UCSD-AML1 (cell line): Measurements from ENCODE around the gene RPL26.
"Not testable (repeated sequence)": the region's sequence is repeated elsewhere in the genome, so short reads cannot be mapped to it uniquely, and the experiment has no call there.

ENCODE experiments used
- DNase-seq: peaks from one replicate; lab custom pipeline; 2025; ENCODE audit not compliant: unreplicated experiment; lab: John Stamatoyannopoulos, UW

Gene RPL26

GRCh38 chr17:8397636-8398035 is 14.6 kb upstream of the RPL26 start, which contains the start of gene RNF222:
TSS of gene RNF222 (minus strand) at chr17:8397827. CDS start at chr17:8393461, 4,366 bp downstream.
- no peak for DNase-seq

- DNase-seq, result not testable (repeated sequence)
Measured at GRCh38 chr17:8394497-8394896, 11.5 kb upstream of the RPL26 start.

- no peak for DNase-seq
Measured at GRCh38 chr17:8393470-8394231, 10.7 kb upstream of the RPL26 start.

- no peak for DNase-seq
Measured at GRCh38 chr17:8392674-8393469, 9.9 kb upstream of the RPL26 start.

GRCh38 chr17:8392274-8392673 is 9.3 kb upstream of the RPL26 start:
- DNase-seq, result no peak

- no peak for DNase-seq
Measured at GRCh38 chr17:8391711-8392110, 8.7 kb upstream of the RPL26 start.

GRCh38 chr17:8387914-8388651 is 5.1 kb upstream of the RPL26 start:
- no peak for DNase-seq

- no peak for DNase-seq
Measured at GRCh38 chr17:8386841-8387240, 3.8 kb upstream of the RPL26 start.

- DNase-seq, result no peak
Measured at GRCh38 chr17:8384801-8385378, 1.9 kb upstream of the RPL26 start.

GRCh38 chr17:8382880-8383142 is 182 bp downstream of the RPL26 start:
- no peak for DNase-seq

GRCh38 chr17:8382052-8382879 is 727 bp downstream of the RPL26 start:
- DNase-seq, result no peak

GRCh38 chr17:8380049-8380448 is 2.9 kb downstream of the RPL26 start:
- no peak for DNase-seq

- not testable (repeated sequence) for DNase-seq
Measured at GRCh38 chr17:8378117-8378516, 4.9 kb downstream of the RPL26 start.

GRCh38 chr17:8377422-8377821 is 5.6 kb downstream of the RPL26 start:
- no peak for DNase-seq

GRCh38 chr17:8376271-8377067 is 6.5 kb downstream of the RPL26 start, which contains the start of gene KRABD2:
TSS of gene KRABD2 (minus strand) at chr17:8376704.
- DNase-seq, result peak; percentile 87

- DNase-seq, result no peak
Measured at GRCh38 chr17:8375738-8376259, 7.2 kb downstream of the RPL26 start.

- DNase-seq, result not testable (repeated sequence)
Measured at GRCh38 chr17:8373856-8374255, 9.1 kb downstream of the RPL26 start.

GRCh38 chr17:8372422-8372821 is 10.6 kb downstream of the RPL26 start:
- DNase-seq, result no peak

- DNase-seq, result no peak
Measured at GRCh38 chr17:8371786-8372185, 11.2 kb downstream of the RPL26 start.
